DLD1 (cell line): ENCODE results near the gene DPPA4.
"Not testable (repeated sequence)": the region's sequence is repeated elsewhere in the genome, so short reads cannot be mapped to it uniquely, and the experiment has no call there.

Source experiments
- in situ Hi-C: cut with HindIII; loops from 2 replicates; pipeline ENCODE4 v1.10.0; 2017; ENCODE audit warnings: low sequenced_read_pairs

Gene DPPA4

GRCh38 chr3:109337393-109337792 lies at the start of gene DPPA4:
TSS of gene DPPA4 (minus strand) at chr3:109337546. CDS start at chr3:109337517, 29 bp downstream.
- in situ Hi-C loops, result no loop called here

GRCh38 chr3:109385442-109386318 lies 48.3 kb upstream of the DPPA4 start:
- in situ Hi-C loops, result no loop called here

GRCh38 chr3:109384164-109384563 lies 46.8 kb upstream of the DPPA4 start:
- in situ Hi-C loops, result no loop called here

DNA sequence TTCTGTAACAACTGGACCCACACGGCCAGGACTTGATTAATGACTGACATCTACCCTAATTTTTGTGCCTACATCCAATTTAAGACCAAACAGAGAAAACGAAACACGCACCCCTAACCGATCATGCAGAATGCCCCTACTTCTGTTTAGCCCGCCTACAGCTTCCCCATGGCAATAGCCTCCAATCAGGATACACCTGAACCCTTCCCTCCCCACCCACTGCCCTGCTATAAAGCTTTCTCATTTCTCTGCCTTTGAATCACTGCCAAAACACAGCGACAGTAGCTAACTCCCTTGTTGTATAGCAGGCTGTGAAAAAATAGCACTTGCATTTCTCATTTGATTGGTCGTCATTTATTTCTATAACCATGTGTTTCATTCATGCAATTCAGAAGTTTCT lies 45.2 kb upstream of the DPPA4 start:
- in situ Hi-C loops, result no loop called here

DNA sequence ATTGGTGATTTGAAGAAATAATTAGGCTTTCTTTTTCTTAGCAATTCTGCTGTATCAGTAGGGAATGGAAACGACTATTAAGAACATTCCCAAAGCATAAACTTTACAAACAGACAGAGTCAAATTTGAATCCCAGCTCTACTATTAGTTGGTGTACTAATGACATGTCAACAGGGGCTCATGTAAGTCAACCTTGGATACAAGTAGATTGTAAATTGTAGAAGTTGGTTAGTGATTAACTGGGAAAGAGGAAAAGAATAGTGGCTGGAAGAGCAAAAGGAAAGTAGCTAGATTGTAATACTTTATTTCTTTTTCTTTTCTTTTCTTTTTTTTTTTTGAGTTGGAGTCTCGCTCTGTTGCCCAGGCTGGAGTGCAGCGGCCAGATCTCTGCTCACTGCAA lies 38.6 kb upstream of the DPPA4 start:
- in situ Hi-C loops, result no loop called here

DNA sequence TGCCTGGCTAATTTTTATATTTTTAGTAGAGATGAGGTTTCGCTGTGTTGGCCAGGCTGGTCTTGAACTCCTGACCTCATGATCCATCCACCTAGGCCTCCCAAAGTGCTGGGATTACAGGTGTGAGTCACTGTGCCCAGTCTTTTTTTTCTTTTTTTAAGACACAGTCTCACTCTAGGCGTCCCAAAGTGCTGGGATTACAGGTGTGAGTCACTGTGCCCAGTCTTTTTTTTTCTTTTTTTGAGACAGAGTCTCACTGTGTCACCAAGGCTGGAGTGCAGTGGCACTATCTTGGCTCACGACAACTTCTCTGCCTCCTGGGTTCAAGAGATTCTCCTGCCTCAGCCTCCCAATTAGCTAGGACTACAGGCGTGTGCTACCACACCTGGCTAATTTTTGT lies 37.1 kb upstream of the DPPA4 start:
- in situ Hi-C loops, result not testable (repeated sequence)

DNA sequence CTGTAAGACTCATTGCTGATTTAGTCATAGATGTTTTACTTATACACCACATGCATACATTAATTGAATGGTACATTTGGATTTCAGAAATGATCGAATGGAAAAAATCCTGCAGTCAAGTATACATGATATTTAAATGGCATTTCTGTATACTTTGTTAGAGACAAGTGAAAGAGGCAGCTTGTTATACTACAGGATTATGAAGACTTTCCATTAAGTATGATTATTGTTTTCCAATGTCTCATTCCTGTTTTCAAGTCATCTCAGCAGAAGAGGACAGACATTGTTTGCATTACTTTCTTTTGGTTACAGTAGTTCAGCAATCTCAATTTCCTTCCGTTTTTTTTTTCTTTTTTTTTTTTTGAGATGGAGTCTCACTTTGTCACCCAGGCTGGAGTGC lies 36.6 kb upstream of the DPPA4 start:
- in situ Hi-C loops, result no loop called here

DNA sequence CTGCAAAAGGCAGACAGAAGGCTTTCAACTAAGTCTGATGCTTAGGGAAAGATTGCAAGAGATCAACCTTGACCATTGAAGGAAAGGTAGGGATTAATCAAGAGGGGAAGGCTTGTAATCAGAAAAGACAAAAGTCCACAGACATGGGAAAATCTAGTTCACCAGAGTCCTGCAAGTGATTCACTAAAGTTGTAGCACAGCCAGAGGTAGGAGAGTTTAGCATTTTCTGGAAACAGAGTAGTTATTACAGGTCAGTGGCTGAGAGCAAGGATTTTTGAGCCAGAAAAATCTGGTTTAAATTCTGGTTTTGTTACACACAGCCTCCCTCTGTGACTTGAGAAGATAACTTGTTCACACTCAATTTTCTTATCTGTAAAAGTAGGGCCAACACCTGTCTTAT lies 35.3 kb upstream of the DPPA4 start:
- in situ Hi-C loops, result no loop called here

GRCh38 chr3:109369510-109369909 lies 32.2 kb upstream of the DPPA4 start:
- in situ Hi-C loops, result no loop called here

- in situ Hi-C loops, result no loop called here
Measured at GRCh38 chr3:109364088-109364487, 26.7 kb upstream of the DPPA4 start.

- in situ Hi-C loops, result no loop called here
Measured at GRCh38 chr3:109363634-109364033, 26.3 kb upstream of the DPPA4 start.

DNA sequence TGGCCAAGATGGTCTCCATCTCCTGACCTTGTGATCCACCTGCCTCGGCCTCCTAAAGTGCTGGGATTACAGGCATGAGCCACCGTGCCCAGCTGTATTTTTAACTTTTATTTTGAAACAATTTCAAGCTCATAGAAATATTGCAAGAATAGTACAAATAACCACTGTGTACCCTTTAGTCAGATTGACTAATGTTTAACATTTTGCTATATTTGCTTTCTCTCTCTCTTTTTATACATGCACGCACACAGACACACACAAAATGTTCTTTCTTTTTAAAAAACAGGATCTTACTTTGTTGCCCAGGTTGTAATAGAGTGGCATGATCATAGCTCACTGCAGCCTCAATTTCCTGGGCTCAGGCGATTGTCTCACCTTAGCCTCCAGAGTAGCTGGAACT lies 25.5 kb upstream of the DPPA4 start:
- in situ Hi-C loops, result no loop called here

DNA sequence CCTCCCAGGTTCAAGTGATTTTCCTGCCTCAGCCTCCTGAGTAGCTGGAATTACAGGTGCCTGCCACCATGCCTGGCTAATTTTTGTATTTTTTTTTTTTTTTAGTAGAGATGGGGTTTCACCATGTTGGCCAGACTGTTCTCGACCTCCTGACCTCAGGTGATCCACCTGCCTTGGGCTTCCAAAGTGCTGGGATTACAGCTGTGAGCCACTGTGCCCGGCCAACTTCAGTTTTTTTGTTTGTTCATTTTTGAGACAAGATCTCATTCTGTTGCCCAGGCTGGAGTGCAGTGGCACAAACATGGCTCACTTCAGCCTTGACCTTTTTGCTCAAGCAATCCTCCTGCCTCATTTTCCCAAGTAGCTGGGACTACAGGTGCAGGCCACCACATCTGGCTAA lies 21.5 kb upstream of the DPPA4 start:
- in situ Hi-C loops, result not testable (repeated sequence)

GRCh38 chr3:109356442-109357155 lies 19.3 kb upstream of the DPPA4 start:
- in situ Hi-C loops, result no loop called here

- in situ Hi-C loops, result no loop called here
Measured at GRCh38 chr3:109355625-109356441, 18.5 kb upstream of the DPPA4 start.

- in situ Hi-C loops, result no loop called here
Measured at GRCh38 chr3:109353057-109353456, 15.7 kb upstream of the DPPA4 start.

- in situ Hi-C loops, result no loop called here
Measured at GRCh38 chr3:109351231-109351630, 13.9 kb upstream of the DPPA4 start.

DNA sequence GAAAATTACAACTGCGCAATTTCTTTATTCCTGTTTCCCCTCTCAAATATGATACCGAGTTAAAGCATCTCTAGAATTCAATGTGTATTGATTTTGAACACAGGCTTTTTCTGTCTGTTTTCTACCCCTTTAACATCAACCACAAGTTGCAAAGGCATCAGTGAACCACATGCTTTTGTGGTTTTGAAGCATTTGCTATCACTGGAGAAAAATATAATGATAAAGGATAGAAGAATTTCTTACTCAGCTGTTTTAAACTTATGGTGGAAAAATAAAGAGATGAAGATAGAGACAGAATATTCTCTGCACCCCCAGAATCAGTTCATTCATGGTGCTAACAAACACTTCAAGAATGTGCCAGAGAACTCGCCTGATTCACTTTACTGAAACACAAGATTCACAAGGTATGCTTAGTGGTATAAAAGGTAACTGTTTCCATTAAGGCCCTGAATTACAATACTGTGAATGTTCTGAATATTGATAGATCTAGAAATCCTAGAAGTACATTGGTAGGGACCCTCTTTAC lies 9.5 kb upstream of the DPPA4 start:
- in situ Hi-C loops, result no loop called here

DNA sequence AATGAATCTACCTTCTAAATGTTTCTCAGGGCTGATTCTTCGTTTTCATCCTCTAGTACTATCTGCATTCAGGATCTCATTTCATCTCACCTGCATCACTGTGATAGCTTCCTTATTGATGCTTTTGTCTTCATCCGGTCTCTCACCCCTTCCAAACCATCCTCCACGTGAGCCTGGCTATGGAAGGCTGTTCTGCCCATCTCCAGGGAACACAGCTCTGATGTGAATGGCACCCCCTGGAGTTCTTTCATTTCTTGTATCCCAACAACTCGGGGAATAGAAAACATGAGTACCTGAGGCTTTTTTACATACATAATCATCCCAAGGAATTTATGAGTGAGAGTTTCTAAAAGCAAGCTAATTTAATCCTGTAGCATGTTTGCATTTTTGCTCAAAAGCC lies 8.8 kb upstream of the DPPA4 start:
- in situ Hi-C loops, result no loop called here

GRCh38 chr3:109339714-109340648 lies 2.6 kb upstream of the DPPA4 start:
- in situ Hi-C loops, result no loop called here
